HG03432 (cell line): ENCODE results near the gene PSMC3IP.
"Not testable (repeated sequence)": the region's sequence is repeated elsewhere in the genome, so short reads cannot be mapped to it uniquely, and the experiment has no call there.

Experiments
- ATAC-seq: cut with Tn5 transposase; IDR thresholded peaks from one replicate; pipeline ENCODE4 v1.9.1; 2021; ENCODE audit warnings: mild to moderate bottlenecking, moderate library complexity; ENCODE audit not compliant: unreplicated experiment

Gene PSMC3IP

GRCh38 chr17:42541041-42541833, 36.3 kb downstream of the PSMC3IP start:
- ATAC-seq, result no peak

DNA sequence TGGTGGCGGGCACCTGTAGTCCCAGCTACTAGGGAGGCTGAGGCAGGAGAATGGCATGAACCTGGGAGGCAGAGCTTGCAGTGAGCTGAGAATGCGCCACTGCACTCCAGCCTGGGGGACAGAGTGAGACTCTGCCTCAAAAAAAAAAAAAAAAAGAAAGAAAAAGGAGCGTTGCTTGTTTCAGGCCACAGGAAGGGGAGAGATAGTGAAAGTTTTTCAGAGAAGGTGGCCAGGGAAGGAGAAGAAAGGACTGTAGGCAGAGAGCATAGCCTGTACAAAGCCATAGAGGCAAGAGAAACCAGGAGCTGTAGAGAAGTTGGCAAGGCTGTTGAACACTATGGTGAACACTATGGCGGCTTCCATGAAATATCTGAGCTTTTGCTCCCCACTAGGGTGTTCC, 37.0 kb downstream of the PSMC3IP start:
- not testable (repeated sequence) for ATAC-seq

GRCh38 chr17:42538482-42538881, 39.0 kb downstream of the PSMC3IP start:
- ATAC-seq, result no peak

DNA sequence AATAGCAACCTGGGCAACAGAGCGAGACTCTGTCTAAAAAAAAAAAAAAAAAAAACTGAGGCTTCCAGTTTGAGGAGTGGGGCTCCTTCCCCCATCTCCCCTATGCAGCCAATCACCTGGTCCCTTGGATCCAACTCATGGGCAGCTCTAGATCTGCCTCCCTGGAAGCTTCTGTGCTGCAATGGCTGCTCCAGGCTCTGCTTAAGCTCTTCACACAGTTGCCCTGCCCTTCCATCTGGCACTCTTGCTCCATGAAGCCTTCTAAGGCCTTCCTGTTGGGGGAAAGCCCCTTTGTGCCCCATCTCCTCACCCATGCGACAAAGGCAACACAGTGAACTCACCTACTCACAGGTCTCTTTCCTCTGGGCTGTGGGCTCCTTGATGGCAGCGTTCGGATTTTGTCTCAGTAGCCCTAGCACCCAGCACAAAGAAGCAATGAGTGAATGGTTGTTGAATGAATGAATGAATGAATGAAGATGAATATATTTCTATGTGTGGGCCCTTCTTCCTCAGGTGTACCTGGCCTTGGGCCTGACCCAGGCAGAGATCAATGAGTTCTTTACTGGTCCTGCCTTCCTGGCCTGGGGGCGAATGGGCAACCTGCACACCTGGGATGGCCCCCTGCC, 39.6 kb downstream of the PSMC3IP start:
- no peak for ATAC-seq

- ATAC-seq, result no peak
These were observed 40.2 kb downstream of the PSMC3IP start for GRCh38 chr17:42537156-42537805.

DNA sequence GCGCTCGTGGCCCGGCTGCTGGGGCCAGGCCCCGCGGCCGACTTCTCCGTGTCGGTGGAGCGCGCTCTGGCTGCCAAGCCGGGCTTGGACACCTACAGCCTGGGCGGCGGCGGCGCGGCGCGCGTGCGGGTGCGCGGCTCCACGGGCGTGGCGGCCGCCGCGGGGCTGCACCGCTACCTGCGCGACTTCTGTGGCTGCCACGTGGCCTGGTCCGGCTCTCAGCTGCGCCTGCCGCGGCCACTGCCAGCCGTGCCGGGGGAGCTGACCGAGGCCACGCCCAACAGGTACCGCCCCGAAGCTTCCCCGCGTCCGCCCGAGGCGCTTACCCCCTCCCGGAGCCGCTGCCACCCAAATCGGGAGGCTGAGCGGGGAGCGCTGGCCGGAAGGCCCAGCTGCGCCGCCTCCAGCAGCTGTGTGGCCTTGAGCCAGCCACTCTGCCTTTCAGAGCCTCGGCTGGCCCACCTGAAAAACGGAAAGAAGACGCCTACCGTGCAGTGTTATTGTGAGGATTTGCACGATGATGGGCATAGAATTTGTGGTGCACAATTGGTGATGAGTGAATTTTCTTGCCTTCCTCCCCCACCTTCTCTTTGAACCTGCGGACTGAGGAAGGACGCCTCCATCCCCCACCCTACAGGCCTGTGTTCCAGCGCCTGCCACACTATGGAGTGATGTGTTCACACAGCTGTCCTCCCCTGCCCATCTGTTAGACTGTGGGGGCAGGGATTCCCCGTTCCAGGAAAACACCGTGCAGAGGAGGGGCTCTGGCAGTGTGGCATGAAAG, 41.0 kb downstream of the PSMC3IP start:
- peak; percentile 68 for ATAC-seq

- peak; percentile 80 for ATAC-seq
These were observed 41.5 kb downstream of the PSMC3IP start, which contains the start of gene NAGLU for GRCh38 chr17:42536048-42536371. Gene NAGLU, plus strand, starts transcription at chr17:42536241. Its CDS starts 32 bp downstream, at chr17:42536273.

- ATAC-seq, result peak; percentile 17
These were observed 42.1 kb downstream of the PSMC3IP start for GRCh38 chr17:42535155-42536047.

GRCh38 chr17:42531455-42532354, 45.8 kb downstream of the PSMC3IP start:
- ATAC-seq, result peak; percentile 24

DNA sequence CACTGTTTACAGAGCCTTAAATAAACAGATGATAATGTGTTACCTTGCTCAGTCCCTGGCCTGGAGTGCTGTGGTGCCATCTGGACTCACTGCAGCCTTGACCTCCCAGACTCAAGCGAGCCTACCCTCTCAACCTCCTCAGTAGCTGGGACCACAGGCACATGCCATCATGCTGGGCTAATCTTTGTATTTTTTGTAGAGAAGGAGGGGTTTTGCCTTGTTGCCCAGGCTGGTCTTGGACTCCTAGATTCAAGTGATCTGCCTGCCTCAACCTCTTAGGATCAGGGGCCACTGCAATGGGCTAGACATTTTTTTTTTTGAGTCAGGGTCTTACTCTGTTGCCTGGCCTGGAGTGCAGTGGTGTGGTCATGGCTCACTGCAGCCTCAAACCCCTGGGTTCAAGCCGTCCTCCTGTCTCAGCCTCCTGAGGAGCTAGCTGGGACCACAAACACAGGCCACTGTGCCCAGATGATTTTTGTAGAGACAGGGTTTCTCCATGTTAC, 46.5 kb downstream of the PSMC3IP start:
- no peak for ATAC-seq

GRCh38 chr17:42529061-42529460, 48.5 kb downstream of the PSMC3IP start:
- no peak for ATAC-seq

- ATAC-seq, result no peak
These were observed 49.6 kb downstream of the PSMC3IP start for GRCh38 chr17:42527932-42528331.

GRCh38 chr17:42526031-42526444, 51.5 kb downstream of the PSMC3IP start:
- no peak for ATAC-seq

DNA sequence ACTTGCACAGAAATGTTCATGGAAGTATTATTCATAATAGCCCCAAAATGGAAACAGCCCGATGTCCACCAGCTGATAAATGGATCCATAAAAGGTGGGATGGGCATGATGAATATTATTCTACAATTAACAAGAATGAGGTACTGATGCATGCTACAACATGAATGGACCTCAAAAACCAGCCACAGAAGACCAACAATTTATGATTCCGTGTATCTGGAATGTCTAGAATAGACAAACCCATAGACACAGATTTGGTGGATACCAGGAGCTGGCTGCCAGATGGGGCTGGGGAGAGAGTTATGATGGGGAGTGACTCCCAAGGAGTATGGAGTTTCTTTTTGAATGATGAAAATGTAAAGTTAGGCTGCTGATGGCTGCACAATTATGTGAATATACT, 52.3 kb downstream of the PSMC3IP start:
- ATAC-seq, result no peak

DNA sequence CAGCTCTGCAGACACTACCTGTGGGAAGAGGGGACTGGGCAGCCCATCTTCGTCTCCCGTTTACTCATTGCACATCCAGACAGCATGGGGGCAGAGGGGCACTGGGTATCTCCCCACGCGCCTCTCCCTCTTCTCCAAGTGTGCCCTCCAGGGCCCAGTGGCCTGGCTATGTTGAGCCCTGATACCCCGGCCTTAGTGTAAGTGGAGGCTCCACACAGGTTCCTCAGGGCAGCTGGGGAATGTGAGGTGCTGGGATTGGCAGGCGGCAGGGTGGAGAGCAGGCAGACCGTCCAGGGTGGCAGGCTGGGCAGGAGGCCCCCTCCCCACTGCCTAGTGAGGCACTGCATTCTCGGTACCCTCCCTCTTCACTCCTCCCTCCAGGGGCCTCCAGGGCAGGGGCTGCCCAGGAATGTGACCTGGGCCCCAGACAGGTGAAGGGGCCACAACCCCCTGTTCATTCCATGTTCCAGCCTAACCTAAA, 54.7 kb downstream of the PSMC3IP start:
- no peak for ATAC-seq
